ENCODE data around the gene HMGCR.

The HMGCR gene

GRCh38 chr5:75380099-75380498 is 43.1 kb downstream of the HMGCR start:
- no peak for DNase-seq (ENCODE audit: low read depth in 2 of 3, low spot score in 2 of 3)

DNA sequence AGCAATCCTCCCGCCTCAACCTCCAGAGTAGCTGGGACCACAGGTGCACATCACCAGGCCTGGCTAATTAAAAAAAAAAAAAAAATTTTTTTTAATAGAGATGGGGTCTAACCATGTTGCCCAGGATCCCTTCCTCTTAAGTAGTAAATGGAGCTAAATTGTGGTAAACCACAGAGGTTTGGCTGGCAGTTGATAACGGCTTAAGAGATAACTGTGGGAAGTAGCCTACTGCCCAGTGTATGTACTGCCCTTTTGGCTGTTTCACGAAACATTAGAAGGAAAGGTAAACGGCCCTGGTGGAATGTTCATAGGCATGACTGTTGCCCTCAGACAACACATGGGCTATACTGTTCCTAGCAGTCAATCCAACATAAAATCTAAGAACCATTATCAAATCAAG is 44.4 kb downstream of the HMGCR start:
- no peak for DNase-seq (ENCODE audit: low read depth in 2 of 3, low spot score in 2 of 3)

- no peak for DNase-seq (ENCODE audit: low read depth in 2 of 3, low spot score in 2 of 3)
These were observed 47.2 kb downstream of the HMGCR start for GRCh38 chr5:75384218-75384617.

DNA sequence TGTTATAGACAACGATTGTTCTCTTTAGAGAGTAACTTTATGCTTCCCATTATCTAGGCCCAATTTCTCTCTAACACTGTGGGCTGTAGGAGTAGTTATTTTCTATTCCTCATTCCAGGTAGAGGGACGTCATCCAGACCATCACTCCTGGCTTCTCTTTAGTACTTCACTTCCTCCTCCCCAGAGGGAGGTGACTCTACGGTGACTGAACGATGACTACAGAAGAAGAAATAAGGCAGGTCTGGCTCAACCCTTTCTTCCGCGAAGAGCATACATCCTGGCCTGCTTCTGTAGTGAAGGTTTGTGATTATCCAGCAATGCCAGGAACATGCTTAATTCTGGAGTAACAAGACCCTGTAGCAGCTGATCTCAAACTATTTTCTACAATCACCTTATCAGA is 50.8 kb downstream of the HMGCR start:
- DNase-seq (ENCODE audit: low read depth in 2 of 3, low spot score in 2 of 3), result no peak

- DNase-seq (ENCODE audit: low read depth in 2 of 3, low spot score in 2 of 3), result no peak
These were observed 52.4 kb downstream of the HMGCR start for GRCh38 chr5:75389430-75389829.

DNA sequence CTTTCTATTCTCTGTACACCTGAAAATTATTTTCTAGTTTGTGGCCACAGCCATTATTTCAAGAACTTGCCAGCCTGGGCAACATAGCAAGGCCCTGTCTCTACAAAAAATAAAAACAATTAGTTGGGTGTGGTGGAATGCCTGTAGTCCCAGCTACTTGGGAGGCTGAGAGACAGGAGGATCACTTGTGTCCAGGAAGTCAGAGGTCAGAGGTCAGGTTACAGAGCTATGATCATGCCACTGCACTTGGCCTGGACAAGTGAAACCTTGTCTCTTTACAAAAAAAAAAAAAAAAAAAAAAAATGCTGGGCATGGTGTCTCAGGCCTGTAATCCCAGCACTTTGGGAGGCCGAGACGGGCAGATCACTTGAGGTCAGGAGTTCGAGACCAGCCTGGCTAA is 58.3 kb downstream of the HMGCR start:
- no peak for DNase-seq (ENCODE audit: low read depth in 2 of 3, low spot score in 2 of 3)

DNA sequence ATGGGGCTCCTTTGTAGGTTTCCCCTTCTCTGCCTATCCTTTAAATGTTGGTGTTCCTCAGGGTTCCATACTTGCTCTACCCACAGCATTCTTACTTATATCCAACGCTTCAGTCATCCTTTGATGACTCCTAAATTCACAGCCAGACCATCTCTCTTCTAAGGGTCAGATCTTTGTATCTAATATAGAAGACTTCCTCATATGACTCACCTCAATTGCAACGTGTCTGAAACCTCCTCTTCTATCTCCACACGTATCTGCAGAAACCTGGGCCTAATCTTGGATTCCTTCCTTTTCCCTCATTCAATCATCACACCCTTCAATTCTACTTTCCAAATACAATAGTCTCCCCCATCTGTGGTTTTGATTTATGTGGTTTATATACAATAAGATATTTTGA is 68.3 kb downstream of the HMGCR start:
- DNase-seq (ENCODE audit: low read depth in 2 of 3, low spot score in 2 of 3), result no peak
